22Rv1 (cell line): ENCODE measurements around the gene GPR146.

Experiments
- H3K27ac ChIP-seq: fragments of 450-650 bp; 2 replicates; pipeline ENCODE4 v1.5.1; 2017
- ZFX ChIP-seq: fragments of 450-650 bp; IDR thresholded peaks from 2 replicates; pipeline ENCODE4 v1.6.1; 2017; ENCODE audit warnings: antibody characterized with exemption, borderline replicate concordance
- TF ChIP-seq, protein P1 (sequence below): fragments of 450-650 bp; IDR thresholded peaks from 2 replicates; pipeline ENCODE4 v1.5.1; 2017; ENCODE audit warnings: mild to moderate bottlenecking

Gene GPR146

DNA sequence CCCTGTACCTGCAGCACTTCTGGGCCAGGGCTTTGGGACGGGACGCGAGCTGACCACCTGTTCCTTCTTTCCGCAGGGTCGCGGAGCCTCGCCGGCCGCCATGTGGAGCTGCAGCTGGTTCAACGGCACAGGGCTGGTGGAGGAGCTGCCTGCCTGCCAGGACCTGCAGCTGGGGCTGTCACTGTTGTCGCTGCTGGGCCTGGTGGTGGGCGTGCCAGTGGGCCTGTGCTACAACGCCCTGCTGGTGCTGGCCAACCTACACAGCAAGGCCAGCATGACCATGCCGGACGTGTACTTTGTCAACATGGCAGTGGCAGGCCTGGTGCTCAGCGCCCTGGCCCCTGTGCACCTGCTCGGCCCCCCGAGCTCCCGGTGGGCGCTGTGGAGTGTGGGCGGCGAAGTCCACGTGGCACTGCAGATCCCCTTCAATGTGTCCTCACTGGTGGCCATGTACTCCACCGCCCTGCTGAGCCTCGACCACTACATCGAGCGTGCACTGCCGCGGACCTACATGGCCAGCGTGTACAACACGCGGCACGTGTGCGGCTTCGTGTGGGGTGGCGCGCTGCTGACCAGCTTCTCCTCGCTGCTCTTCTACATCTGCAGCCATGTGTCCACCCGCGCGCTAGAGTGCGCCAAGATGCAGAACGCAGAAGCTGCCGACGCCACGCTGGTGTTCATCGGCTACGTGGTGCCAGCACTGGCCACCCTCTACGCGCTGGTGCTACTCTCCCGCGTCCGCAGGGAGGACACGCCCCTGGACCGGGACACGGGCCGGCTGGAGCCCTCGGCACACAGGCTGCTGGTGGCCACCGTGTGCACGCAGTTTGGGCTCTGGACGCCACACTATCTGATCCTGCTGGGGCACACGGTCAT, 13.3 kb downstream of the GPR146 start:
- TF ChIP-seq, protein P1, sequence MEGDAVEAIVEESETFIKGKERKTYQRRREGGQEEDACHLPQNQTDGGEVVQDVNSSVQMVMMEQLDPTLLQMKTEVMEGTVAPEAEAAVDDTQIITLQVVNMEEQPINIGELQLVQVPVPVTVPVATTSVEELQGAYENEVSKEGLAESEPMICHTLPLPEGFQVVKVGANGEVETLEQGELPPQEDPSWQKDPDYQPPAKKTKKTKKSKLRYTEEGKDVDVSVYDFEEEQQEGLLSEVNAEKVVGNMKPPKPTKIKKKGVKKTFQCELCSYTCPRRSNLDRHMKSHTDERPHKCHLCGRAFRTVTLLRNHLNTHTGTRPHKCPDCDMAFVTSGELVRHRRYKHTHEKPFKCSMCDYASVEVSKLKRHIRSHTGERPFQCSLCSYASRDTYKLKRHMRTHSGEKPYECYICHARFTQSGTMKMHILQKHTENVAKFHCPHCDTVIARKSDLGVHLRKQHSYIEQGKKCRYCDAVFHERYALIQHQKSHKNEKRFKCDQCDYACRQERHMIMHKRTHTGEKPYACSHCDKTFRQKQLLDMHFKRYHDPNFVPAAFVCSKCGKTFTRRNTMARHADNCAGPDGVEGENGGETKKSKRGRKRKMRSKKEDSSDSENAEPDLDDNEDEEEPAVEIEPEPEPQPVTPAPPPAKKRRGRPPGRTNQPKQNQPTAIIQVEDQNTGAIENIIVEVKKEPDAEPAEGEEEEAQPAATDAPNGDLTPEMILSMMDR = no peak
- TF ChIP-seq ZFX = no peak
- H3K27ac ChIP-seq = no peak overlapping the region

DNA sequence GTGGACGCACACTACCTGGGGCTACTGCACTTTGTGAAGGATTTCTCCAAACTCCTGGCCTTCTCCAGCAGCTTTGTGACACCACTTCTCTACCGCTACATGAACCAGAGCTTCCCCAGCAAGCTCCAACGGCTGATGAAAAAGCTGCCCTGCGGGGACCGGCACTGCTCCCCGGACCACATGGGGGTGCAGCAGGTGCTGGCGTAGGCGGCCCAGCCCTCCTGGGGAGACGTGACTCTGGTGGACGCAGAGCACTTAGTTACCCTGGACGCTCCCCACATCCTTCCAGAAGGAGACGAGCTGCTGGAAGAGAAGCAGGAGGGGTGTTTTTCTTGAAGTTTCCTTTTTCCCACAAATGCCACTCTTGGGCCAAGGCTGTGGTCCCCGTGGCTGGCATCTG, 14.0 kb downstream of the GPR146 start:
- TF ChIP-seq, protein P1 = no peak
- no peak for TF ChIP-seq ZFX
- H3K27ac ChIP-seq = no peak overlapping the region

DNA sequence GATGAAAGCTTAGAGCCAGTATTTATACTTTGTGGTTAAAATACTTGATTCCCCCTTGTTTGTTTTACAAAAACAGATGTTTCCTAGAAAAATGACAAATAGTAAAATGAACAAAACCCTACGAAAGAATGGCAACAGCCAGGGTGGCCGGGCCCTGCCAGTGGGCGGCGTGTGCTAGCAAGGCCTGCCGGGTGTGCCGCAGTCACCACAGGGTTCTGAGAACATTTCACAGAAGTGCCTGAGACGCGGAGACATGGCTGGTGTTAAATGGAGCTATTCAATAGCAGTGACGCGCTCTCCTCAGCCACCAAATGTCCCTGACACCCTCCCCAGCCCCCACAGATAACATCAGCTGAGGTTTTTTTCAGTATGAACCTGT, 14.5 kb downstream of the GPR146 start:
- H3K27ac ChIP-seq = peak overlapping the region; percentile 49
- TF ChIP-seq, protein P1 = no peak
- no peak for TF ChIP-seq ZFX

DNA sequence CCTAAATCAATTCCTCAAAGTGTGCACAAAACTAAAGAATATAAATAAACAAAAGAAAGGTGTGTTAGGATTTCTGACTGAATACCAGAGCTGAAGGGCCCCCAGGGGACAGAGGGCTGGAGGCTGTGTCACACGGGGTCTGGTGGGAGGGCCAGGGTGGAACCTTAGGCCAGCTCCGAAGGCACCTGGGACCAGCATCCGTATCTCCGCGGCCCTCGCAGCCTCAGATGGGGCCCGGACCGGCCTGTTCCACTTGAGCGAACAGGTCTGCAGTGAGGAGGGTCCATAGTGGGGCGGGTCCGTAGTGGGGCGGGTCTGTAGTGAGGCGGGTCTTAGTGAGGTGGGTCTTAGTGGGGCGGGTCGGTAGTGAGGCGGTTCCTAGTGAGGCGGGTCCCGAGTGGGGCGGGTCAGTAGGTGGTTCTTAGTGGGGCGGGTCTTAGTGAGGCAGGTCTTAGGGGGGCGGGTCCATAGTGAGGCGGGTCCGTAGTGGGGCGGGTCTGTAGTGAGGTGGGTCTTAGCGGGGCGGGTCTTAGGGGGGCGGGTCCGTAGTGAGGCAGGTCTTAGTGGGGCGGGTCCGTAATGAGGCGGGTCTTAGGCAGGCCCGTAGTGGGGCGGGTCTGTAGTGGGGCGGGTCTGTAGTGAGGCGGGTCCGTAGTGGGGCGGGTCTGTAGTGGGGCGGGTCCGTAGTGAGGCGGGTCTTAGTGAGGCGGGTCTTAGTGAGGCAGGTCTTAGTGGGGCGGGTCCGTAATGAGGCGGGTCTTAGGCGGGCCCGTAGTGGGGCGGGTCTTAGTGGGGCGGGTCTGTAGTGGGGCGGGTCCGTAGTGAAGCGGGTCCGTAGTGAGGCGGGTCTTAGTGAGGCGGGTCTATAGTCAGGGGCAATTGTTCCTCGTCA, 15.1 kb downstream of the GPR146 start:
- peak overlapping the region; percentile 49 for H3K27ac ChIP-seq
- TF ChIP-seq ZFX = no peak

DNA sequence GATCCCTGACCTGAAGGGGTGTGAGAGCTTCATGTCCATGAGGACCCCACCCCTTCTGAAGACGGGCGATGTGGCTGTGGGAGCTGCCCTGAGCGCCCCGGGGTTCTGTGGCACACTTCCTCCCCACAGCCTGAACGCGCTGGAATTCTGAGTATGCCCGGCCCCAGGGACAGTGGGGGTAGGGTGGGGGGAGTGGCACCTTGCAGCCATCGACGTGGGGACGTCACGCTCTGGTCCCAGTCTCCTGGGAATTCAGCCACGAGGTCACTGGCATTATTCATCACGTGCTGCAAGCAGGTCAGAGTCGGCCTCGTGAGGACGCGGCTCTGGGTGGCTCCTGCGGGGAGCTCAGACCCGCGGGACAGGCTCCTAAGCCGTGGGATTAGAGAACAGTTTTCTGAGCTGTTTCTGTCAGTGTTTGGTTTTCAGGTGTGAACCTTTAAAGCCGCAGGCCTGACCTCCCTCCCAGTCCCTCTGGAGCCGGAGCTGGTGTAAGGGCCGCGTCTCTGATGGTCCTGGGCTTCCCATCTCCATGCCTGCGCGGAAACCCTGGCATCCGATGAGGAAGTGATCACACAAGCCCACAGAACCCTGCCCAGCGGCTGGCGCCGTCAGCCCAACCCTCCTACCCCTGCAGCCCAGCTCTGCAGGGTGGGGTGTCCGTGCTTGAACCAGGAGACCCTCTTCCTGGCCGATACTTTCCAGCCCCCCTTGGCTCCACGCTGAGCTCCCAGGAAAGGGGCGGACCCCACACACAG, 16.1 kb downstream of the GPR146 start:
- H3K27ac ChIP-seq = 0 out of 2 replicates have a peak overlapping the region, but pooled peaks have one; percentile 22
- TF ChIP-seq, protein P1 = no peak
- no peak for TF ChIP-seq ZFX

DNA sequence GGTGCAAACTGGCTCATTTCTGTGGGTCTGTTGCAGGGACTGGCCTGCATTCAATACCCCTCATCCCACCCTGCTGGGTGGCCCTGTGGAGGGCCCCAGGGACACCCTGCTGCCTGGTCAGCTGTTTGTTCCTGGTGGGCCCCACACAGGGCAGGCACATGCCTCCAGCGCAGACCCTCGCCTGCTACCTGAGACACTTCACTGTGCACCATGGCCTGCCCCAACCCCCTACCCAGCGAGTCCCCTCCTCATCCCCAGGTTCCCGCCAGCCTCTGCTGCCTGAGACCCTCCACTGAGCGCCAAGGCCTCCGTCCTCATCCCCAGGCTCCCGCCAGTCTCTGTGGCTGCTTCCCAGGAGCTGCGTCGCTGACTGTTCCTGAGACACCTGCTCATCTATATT, 16.8 kb downstream of the GPR146 start:
- TF ChIP-seq, protein P1 = no peak
- no peak for TF ChIP-seq ZFX
- no peak overlapping the region for H3K27ac ChIP-seq
